Measurements from ENCODE around the gene ANKRD65.

The ANKRD65 gene

DNA sequence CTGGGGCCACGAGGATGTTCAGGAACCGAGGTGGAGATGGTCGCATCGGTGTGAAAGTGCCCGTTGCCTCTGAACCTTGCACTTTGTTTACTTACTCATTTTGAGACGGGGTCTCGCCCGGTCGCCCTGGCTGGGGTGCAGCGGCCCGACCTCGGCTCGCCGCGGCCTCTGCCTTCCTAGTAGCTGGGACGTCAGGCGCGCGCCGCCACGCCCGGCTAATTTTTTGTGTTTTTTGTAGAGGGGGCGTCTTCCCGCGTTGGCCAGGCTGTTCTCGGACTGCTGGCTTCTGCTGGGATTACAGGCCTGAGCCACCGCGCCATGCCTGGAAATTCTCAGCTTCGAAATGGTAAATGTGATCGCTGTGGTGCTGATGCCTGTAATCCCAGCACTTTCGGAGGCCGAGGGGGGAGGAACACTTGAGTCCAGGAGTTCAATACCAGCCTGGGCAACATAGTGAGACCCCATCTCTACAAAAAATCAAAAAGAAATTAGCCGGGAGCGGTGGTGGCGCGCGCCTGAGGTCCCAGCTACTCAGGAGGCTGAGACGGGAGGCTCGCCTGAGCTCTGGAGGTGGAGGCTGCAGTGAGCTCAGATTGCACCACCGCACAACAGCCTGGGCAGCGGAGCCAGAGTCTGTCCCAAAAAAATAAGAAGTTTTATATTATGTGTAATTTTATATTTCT lies 13.3 kb downstream of the ANKRD65 start:
- TF ChIP-seq POLR2AphosphoS5 (IDR thresholded peaks at IDR 0.05; ENCODE audit: low read depth, low read length) (no peak), FOXP2 (optimal IDR thresholded peaks at IDR 0.05; ENCODE audit: borderline replicate concordance, extremely low read depth, extremely low read length, insufficient read depth) (no peak), SIN3A (IDR thresholded peaks at IDR 0.05; ENCODE audit: borderline replicate concordance, insufficient read depth, low read length) (no peak), TAF1 (IDR thresholded peaks at IDR 0.05; ENCODE audit: borderline replicate concordance, insufficient read depth, low read length) (no peak)
- TF ChIP-seq, protein P1, sequence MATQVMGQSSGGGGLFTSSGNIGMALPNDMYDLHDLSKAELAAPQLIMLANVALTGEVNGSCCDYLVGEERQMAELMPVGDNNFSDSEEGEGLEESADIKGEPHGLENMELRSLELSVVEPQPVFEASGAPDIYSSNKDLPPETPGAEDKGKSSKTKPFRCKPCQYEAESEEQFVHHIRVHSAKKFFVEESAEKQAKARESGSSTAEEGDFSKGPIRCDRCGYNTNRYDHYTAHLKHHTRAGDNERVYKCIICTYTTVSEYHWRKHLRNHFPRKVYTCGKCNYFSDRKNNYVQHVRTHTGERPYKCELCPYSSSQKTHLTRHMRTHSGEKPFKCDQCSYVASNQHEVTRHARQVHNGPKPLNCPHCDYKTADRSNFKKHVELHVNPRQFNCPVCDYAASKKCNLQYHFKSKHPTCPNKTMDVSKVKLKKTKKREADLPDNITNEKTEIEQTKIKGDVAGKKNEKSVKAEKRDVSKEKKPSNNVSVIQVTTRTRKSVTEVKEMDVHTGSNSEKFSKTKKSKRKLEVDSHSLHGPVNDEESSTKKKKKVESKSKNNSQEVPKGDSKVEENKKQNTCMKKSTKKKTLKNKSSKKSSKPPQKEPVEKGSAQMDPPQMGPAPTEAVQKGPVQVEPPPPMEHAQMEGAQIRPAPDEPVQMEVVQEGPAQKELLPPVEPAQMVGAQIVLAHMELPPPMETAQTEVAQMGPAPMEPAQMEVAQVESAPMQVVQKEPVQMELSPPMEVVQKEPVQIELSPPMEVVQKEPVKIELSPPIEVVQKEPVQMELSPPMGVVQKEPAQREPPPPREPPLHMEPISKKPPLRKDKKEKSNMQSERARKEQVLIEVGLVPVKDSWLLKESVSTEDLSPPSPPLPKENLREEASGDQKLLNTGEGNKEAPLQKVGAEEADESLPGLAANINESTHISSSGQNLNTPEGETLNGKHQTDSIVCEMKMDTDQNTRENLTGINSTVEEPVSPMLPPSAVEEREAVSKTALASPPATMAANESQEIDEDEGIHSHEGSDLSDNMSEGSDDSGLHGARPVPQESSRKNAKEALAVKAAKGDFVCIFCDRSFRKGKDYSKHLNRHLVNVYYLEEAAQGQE (IDR thresholded peaks at IDR 0.05; ENCODE audit: insufficient read depth in 1 of 2, low read depth in 2 of 2, low read length in 2 of 2) = no peak

DNA sequence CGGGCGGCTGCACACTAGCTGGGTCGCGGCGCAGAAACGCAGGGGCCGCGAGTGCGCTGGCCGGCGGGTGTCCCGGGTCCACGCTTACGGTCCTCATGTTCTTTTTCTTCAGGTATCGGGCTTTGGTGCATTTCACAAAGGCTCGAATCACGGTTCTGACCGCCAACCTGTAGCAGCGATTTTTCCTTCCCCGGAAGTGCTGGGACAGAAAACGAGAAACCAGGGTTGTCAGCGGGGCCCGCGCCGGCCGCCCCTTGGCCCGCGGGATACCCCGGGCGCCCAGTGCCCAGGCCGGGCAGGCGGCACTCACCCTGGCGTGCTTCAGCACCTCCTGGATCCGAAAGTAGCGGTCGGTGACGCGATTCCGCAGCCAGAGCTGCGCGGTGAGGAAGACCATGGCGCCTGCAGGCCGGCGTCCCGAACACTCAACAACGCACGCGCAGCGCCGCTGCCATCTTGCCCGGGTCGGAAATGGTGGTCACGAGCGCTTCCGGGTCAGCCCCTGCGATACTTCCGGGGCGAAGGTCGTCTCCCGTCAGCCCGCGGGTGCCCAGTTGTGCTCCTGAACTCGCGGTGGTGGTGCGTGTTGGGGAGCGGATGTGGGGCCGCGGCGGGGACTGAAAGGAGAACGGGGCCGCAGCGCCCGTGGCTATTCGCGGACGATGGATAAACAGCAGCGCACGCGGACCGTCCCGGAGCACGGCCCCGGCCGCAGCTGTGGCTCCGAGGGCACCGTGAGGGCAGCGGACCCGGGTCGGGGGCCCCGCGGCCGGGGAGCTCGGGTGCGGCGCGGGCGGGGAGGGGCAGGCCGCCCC lies 14.0 kb downstream of the ANKRD65 start, which contains the start of gene MRPL20:
Gene MRPL20, minus strand, starts transcription at position 473 of the 815 bp plus-strand sequence. Its CDS starts 76 bp downstream, at position 397.
- peak; percentile 99 for TF ChIP-seq TAF1 (IDR thresholded peaks at IDR 0.05; ENCODE audit: borderline replicate concordance, insufficient read depth, low read length)
- TF ChIP-seq, protein P1 (IDR thresholded peaks at IDR 0.05; ENCODE audit: insufficient read depth in 1 of 2, low read depth in 2 of 2, low read length in 2 of 2) = peak in 1 of 2 experiments; percentile 71; a peak in 2 of 4 replicates
- TF ChIP-seq SIN3A (IDR thresholded peaks at IDR 0.05; ENCODE audit: borderline replicate concordance, insufficient read depth, low read length) = no peak; the same call in 1 of the 2 replicates
- TF ChIP-seq FOXP2 (optimal IDR thresholded peaks at IDR 0.05; ENCODE audit: borderline replicate concordance, extremely low read depth, extremely low read length, insufficient read depth) = no peak
- peak; percentile 88 for TF ChIP-seq POLR2AphosphoS5 (IDR thresholded peaks at IDR 0.05; ENCODE audit: low read depth, low read length)

DNA sequence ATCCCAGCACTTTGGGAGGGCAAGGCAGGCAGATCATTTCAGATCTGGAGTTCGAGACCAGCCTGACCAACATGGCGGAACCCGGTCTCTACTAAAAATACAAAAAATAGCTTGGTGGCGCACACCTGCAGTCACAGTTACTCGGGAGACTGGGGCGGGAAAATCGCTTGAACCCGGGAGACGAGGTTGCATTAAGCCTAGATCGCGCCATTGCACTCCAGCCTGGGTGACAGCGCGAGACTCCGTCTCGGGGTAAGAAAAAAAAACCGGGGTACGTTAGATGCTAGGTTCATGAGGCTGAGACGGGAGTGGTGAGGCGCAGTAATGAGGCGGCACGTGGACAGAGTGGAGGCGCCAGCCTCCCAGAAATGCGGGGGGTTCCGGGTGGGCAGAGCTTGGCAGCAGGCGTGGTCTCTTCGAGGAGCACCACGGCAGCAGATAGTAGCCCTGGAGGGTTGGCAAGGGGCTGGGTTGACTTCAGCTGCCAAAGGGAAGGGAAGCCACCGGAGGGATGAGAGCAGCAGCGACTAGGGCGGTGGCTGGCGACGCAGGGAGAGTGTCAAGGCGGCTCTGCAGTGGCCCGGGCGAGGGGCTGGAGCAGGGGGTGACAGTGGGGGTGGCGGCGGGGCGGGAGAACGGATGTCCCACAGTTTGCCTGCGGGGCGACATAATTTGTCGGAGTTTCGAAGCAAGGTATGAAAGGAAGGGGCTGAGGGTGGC lies 14.8 kb downstream of the ANKRD65 start:
- TF ChIP-seq, protein P1 (IDR thresholded peaks at IDR 0.05; ENCODE audit: insufficient read depth in 1 of 2, low read depth in 2 of 2, low read length in 2 of 2) = no peak
- TF ChIP-seq TAF1 (IDR thresholded peaks at IDR 0.05; ENCODE audit: borderline replicate concordance, insufficient read depth, low read length) = no peak
- TF ChIP-seq SIN3A (IDR thresholded peaks at IDR 0.05; ENCODE audit: borderline replicate concordance, insufficient read depth, low read length) = no peak
- no peak for TF ChIP-seq FOXP2 (optimal IDR thresholded peaks at IDR 0.05; ENCODE audit: borderline replicate concordance, extremely low read depth, extremely low read length, insufficient read depth)
- TF ChIP-seq POLR2AphosphoS5 (IDR thresholded peaks at IDR 0.05; ENCODE audit: low read depth, low read length) = no peak

DNA sequence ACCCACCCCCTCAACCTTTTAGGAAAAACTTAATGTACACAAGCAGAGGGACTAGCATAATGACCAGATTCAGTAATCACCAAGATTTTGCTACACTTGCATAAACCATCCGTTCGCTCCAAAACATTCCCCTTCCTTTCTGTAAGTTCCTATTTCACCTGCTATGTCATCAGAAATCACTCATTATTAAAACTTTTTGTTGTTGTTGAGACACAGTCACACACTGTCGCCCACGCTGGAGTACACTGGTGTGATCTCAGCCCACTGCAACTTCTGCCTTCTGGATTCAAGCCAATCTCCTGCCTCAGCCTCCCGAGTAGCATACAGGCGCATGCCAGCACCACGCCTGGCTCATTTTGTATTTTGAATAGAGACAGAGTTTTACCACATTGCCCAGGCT lies 17.4 kb downstream of the ANKRD65 start:
- TF ChIP-seq TAF1 (IDR thresholded peaks at IDR 0.05; ENCODE audit: borderline replicate concordance, insufficient read depth, low read length) (no peak), SIN3A (IDR thresholded peaks at IDR 0.05; ENCODE audit: borderline replicate concordance, insufficient read depth, low read length) (no peak), POLR2AphosphoS5 (IDR thresholded peaks at IDR 0.05; ENCODE audit: low read depth, low read length) (no peak), FOXP2 (optimal IDR thresholded peaks at IDR 0.05; ENCODE audit: borderline replicate concordance, extremely low read depth, extremely low read length, insufficient read depth) (no peak)
- TF ChIP-seq, protein P1 (IDR thresholded peaks at IDR 0.05; ENCODE audit: insufficient read depth in 1 of 2, low read depth in 2 of 2, low read length in 2 of 2) = no peak

Data from PFSK-1 (cell line).